Keratinocyte (primary cell): ENCODE data around the gene GAREM1. TPM values are rescaled to one million over a fixed set of nuclear protein-coding genes. Genes with fewer than 3 reads are reported as not detected.

Source experiments
- DNase-seq: peaks from one replicate; pipeline ENCODE4 v3.0.0-alpha.2; 2011; ENCODE audit warnings: low read depth, missing footprints, low spot score
- FAIRE-seq: peaks from 2 replicates; lab custom pipeline; 2011; peaks lifted over from hg19 to GRCh38; lab: Jason Lieb, UNC
- H2AFZ ChIP-seq: 2 replicates; pipeline ENCODE4 v1.6.0; 2012; ENCODE audit warnings: low read length, control low read depth, inconsistent platforms; ENCODE audit not compliant: control insufficient read depth
- H3K27ac ChIP-seq: 2 replicates; pipeline ENCODE4 v1.5.1; 2011; ENCODE audit warnings: low read length; ENCODE audit not compliant: control insufficient read depth, insufficient read depth
- H3K27me3 ChIP-seq: 3 replicates; pipeline ENCODE4 v1.6.0; 2011; ENCODE audit warnings: low read length; ENCODE audit not compliant: control insufficient read depth, insufficient read depth; ENCODE audit errors: extremely low read depth
- H3K36me3 ChIP-seq, 2 experiments: 2 replicates in 1 of 2; 3 replicates in 1 of 2; pipeline ENCODE4 v1.5.1; 2011; ENCODE audit warnings: low read length in 2 of 2, mild to moderate bottlenecking in 1 of 2; ENCODE audit not compliant: control insufficient read depth in 2 of 2, insufficient read depth in 2 of 2; ENCODE audit errors: extremely low read depth in 1 of 2
- H3K4me1 ChIP-seq: 3 replicates; pipeline ENCODE4 v1.5.1; 2011; ENCODE audit warnings: low read length; ENCODE audit not compliant: control insufficient read depth, insufficient read depth; ENCODE audit errors: extremely low read depth
- H3K4me2 ChIP-seq: 3 replicates; pipeline ENCODE4 v1.6.0; 2011; ENCODE audit warnings: low read depth, low read length; ENCODE audit not compliant: control insufficient read depth, insufficient read depth; ENCODE audit errors: extremely low read depth
- H3K4me3 ChIP-seq, 3 experiments: fragments of 200-600 bp in 1 of 3; sonication (generic) in 1 of 3; 2 replicates in 2 of 3; 3 replicates in 1 of 3; pipeline ENCODE4 v1.5.1; 2011 to 2016; ENCODE audit warnings: low read length in 3 of 3, mild to moderate bottlenecking in 3 of 3, control low read depth in 2 of 3, inconsistent platforms in 1 of 3, low read depth in 1 of 3, mixed read lengths in 1 of 3, mixed run types in 1 of 3, moderate library complexity in 1 of 3; ENCODE audit not compliant: control insufficient read depth in 2 of 3, insufficient read depth in 2 of 3; ENCODE audit errors: extremely low read depth in 1 of 3
- H3K79me2 ChIP-seq: 2 replicates; pipeline ENCODE4 v1.6.0; 2012; ENCODE audit warnings: low read length; ENCODE audit not compliant: control insufficient read depth, insufficient read depth
- H3K9ac ChIP-seq: 3 replicates; pipeline ENCODE4 v1.6.0; 2011; ENCODE audit warnings: low read length; ENCODE audit not compliant: control insufficient read depth, insufficient read depth; ENCODE audit errors: extremely low read depth
- H3K9me1 ChIP-seq: 3 replicates; pipeline ENCODE4 v1.6.0; 2011; ENCODE audit warnings: low read length; ENCODE audit not compliant: control insufficient read depth, insufficient read depth; ENCODE audit errors: extremely low read depth
- H3K9me3 ChIP-seq: 2 replicates; pipeline ENCODE4 v1.5.1; 2012; ENCODE audit warnings: low read depth, low read length; ENCODE audit not compliant: control insufficient read depth
- H4K20me1 ChIP-seq: 3 replicates; pipeline ENCODE4 v1.6.0; 2011; ENCODE audit warnings: low read length; ENCODE audit not compliant: control insufficient read depth, insufficient read depth; ENCODE audit errors: extremely low read depth
- CTCF ChIP-seq, 3 experiments: IDR thresholded peaks in 1 of 3; conservative IDR thresholded peaks in 1 of 3; optimal IDR thresholded peaks in 1 of 3; 2 replicates in 2 of 3; 3 replicates in 1 of 3; pipeline versions ENCODE3 to v1.5.1; 2011; ENCODE audit warnings: low read length in 3 of 3, mild to moderate bottlenecking in 3 of 3, moderate library complexity in 2 of 3, control low read depth in 1 of 3, inconsistent platforms in 1 of 3; ENCODE audit not compliant: insufficient read depth in 2 of 3; ENCODE audit errors: extremely low read depth in 1 of 3
- EZH2 ChIP-seq: IDR thresholded peaks from one replicate; pipeline ENCODE4 v1.6.1; 2012; ENCODE audit warnings: inconsistent platforms, mild to moderate bottlenecking, low read length, moderate library complexity
- dilution Hi-C: fragments of 300-500 bp; cut with MboI; formaldehyde crosslinking; loops from one replicate; pipeline ENCODE4 v1.7.0; 2020; ENCODE audit warnings: low sequenced_read_pairs; ENCODE audit not compliant: extremely low pct_ligation_motif_present
- polyA plus RNA-seq, 5 experiments: library from polyadenylated mRNA; depleted of rRNA in 3 of 5; stranded (reverse) in 3 of 5; stranded (forward) in 1 of 5; unstranded in 1 of 5; fragments of >200 nt; gene quantifications; 1 replicate in 1 of 5; 2 replicates in 3 of 5; 3 replicates in 1 of 5; pipeline versions ENCODE4 v1.2.1 to v1.2.3, GENCODE V29; 2011 to 2012; ENCODE audit warnings: missing spikeins in 2 of 5, low read depth in 1 of 5, low replicate concordance in 1 of 5

The GAREM1 gene
- polyA plus RNA-seq, 1 donor (not counting 4 experiments of a cell fraction or from before 2014, with no cell fraction given): 3.8 TPM

- H3K9ac ChIP-seq: no peak overlapping the region
- H2AFZ ChIP-seq: no peak overlapping the region
- H3K79me2 ChIP-seq: no peaks in the 10 kb centered on the region
- no peaks in the 10 kb centered on the region for H4K20me1 ChIP-seq
- no peaks in the 10 kb centered on the region for H3K27me3 ChIP-seq
- H3K4me1 ChIP-seq: peaks cover 15% of the 10 kb centered on the region
- H3K9me1 ChIP-seq: no peaks in the 10 kb centered on the region
- FAIRE-seq: no peak
- H3K36me3 ChIP-seq: no peaks in the 10 kb centered on the region
- TF ChIP-seq EZH2: no peak
- no peak for TF ChIP-seq CTCF (optimal IDR thresholded peaks at IDR 0.05 in 1 of 3, IDR thresholded peaks at IDR 0.05 in 1 of 3, conservative IDR thresholded peaks at IDR 0.05 in 1 of 3; ENCODE audit: extremely low read depth in 1 of 3, insufficient read depth in 2 of 3, low read length in 3 of 3)
- no peaks in the 10 kb centered on the region for H3K9me3 ChIP-seq
- no peak overlapping the region for H3K4me2 ChIP-seq
- H3K27ac ChIP-seq: no peak overlapping the region
- H3K4me3 ChIP-seq: no peak overlapping the region
- dilution Hi-C loops: no loop called here
- DNase-seq: no peak
Measured at GRCh38 chr18:32380559-32380958, 90.1 kb downstream of the GAREM1 start.

- Histone ChIP-seq H3K9me3 (no peaks in the 10 kb centered on the region), H3K79me2 (no peaks in the 10 kb centered on the region), H3K36me3 (no peaks in the 10 kb centered on the region), H4K20me1 (no peaks in the 10 kb centered on the region), H3K9me1 (no peaks in the 10 kb centered on the region), H3K27me3 (no peaks in the 10 kb centered on the region), H3K4me2 (no peak overlapping the region), H3K9ac (no peak overlapping the region), H3K4me3 (no peak overlapping the region), H2AFZ (no peak overlapping the region), H3K27ac (no peak overlapping the region), H3K4me1 (peaks cover 15% of the 10 kb centered on the region)
- FAIRE-seq: no peak
- dilution Hi-C loops: no loop called here
- TF ChIP-seq CTCF (optimal IDR thresholded peaks at IDR 0.05 in 1 of 3, IDR thresholded peaks at IDR 0.05 in 1 of 3, conservative IDR thresholded peaks at IDR 0.05 in 1 of 3; ENCODE audit: extremely low read depth in 1 of 3, insufficient read depth in 2 of 3, low read length in 3 of 3) (no peak), EZH2 (no peak)
- no peak for DNase-seq
Measured at GRCh38 chr18:32379891-32380290, 90.8 kb downstream of the GAREM1 start.
